H1 (cell line): Measurements from ENCODE around the gene DKK2. TPM values are rescaled to one million over a fixed set of nuclear protein-coding genes. Genes with fewer than 3 reads are reported as not detected.

ENCODE experiments used
- CTCF ChIA-PET: fragments of 300-600 bp; sonication (Branson Sonifier 250); formaldehyde crosslinking; loops from one replicate; lab custom pipeline; 2021; ENCODE audit not compliant: partially characterized antibody; lab: Charles Lee
- POLR2A ChIA-PET: fragments of 300-600 bp; sonication (Branson Sonifier 250); formaldehyde crosslinking; loops from one replicate; lab custom pipeline; 2021; ENCODE audit warnings: inconsistent platforms; ENCODE audit not compliant: partially characterized antibody; lab: Charles Lee
- DNase-seq, 2 experiments: peaks; one replicate each; pipeline versions ENCODE4 v3.0.0 to v3.0.0-alpha.2; 2010 to 2022; ENCODE audit warnings: low spot score in 2 of 2, low read depth in 1 of 2, mixed read lengths in 1 of 2
- FAIRE-seq: peaks from 2 replicates; lab custom pipeline; 2011; peaks lifted over from hg19 to GRCh38; lab: Jason Lieb, UNC
- H2AFZ ChIP-seq: 2 replicates; pipeline ENCODE4 v1.8.1; 2012; ENCODE audit warnings: low read length, inconsistent platforms
- H2AK5ac ChIP-seq: 2 replicates; pipeline ENCODE4 v1.6.1; 2013; ENCODE audit warnings: low read depth, low read length
- H2BK120ac ChIP-seq: replicated peaks from 2 replicates; pipeline ENCODE3; 2013; ENCODE audit warnings: low read depth, low read length, inconsistent platforms
- H2BK12ac ChIP-seq: 2 replicates; pipeline ENCODE4 v1.6.1; 2013; ENCODE audit warnings: low read depth, low read length
- H2BK15ac ChIP-seq: 2 replicates; pipeline ENCODE4 v1.6.1; 2013; ENCODE audit warnings: low read length
- H2BK20ac ChIP-seq: 2 replicates; pipeline ENCODE4 v1.6.1; 2013; ENCODE audit warnings: low read length
- H2BK5ac ChIP-seq: 2 replicates; pipeline ENCODE4 v1.6.1; 2013; ENCODE audit warnings: low read depth, low read length
- H3K14ac ChIP-seq: 2 replicates; pipeline ENCODE4 v1.6.1; 2013; ENCODE audit warnings: inconsistent platforms; ENCODE audit not compliant: insufficient read length
- H3K18ac ChIP-seq: 2 replicates; pipeline ENCODE4 v1.6.1; 2013; ENCODE audit warnings: low read length; ENCODE audit errors: extremely low read depth
- H3K23ac ChIP-seq: 2 replicates; pipeline ENCODE4 v1.6.1; 2013; ENCODE audit warnings: inconsistent platforms; ENCODE audit not compliant: insufficient read length
- H3K23me2 ChIP-seq: 2 replicates; pipeline ENCODE4 v1.6.1; 2013; ENCODE audit warnings: low read depth, low read length
- H3K27ac ChIP-seq: 2 replicates; pipeline ENCODE4 v1.6.1; 2011; ENCODE audit warnings: low read depth, low read length, inconsistent platforms
- H3K27me3 ChIP-seq, 4 experiments: replicated peaks in 1 of 4; 1 replicate in 1 of 4; 2 replicates in 3 of 4; pipeline versions ENCODE4 v1.6.1 to v1.8.1; 2011 to 2013; ENCODE audit warnings: low read length in 3 of 4, mild to moderate bottlenecking in 3 of 4, inconsistent platforms in 2 of 4, mixed read lengths in 2 of 4, moderate library complexity in 1 of 4; ENCODE audit not compliant: control insufficient read depth in 3 of 4, insufficient read depth in 3 of 4; ENCODE audit errors: extremely low read depth in 1 of 4
- H3K36me3 ChIP-seq, 4 experiments: 2 replicates each; pipeline versions ENCODE4 v1.6.1 to v1.8.1; 2011 to 2013; ENCODE audit warnings: mild to moderate bottlenecking in 4 of 4, low read length in 3 of 4, moderate library complexity in 2 of 4, control low read depth in 1 of 4, inconsistent platforms in 1 of 4; ENCODE audit not compliant: insufficient read depth in 4 of 4, control insufficient read depth in 2 of 4
- H3K4ac ChIP-seq: replicated peaks from 2 replicates; pipeline ENCODE3; 2013; ENCODE audit warnings: low read length, low read depth, mixed read lengths, inconsistent platforms; ENCODE audit not compliant: insufficient read length
- H3K4me1 ChIP-seq, 4 experiments: replicated peaks in 1 of 4; 1 replicate in 1 of 4; 2 replicates in 3 of 4; pipeline versions ENCODE4 v1.6.1 to v1.8.1; 2011 to 2013; ENCODE audit warnings: low read length in 3 of 4, inconsistent platforms in 2 of 4, mixed read lengths in 1 of 4; ENCODE audit not compliant: insufficient read depth in 4 of 4, control insufficient read depth in 3 of 4
- H3K4me2 ChIP-seq, 2 experiments: 2 replicates each; pipeline versions ENCODE4 v1.6.1 to v1.8.1; 2011 to 2013; ENCODE audit warnings: low read depth in 2 of 2, low read length in 2 of 2, control low read depth in 1 of 2, inconsistent platforms in 1 of 2, mild to moderate bottlenecking in 1 of 2; ENCODE audit not compliant: insufficient read depth in 1 of 2
- H3K4me3 ChIP-seq, 4 experiments: fragments of 200-600, 300-600 bp in 1 of 4; sonication (generic), shearing (Covaris generic), sonication (Bioruptor Twin) in 1 of 4; 2 replicates each; pipeline versions ENCODE4 v1.5.1 to v1.8.1; 2011 to 2016; ENCODE audit warnings: low read length in 4 of 4, low read depth in 3 of 4, control low read depth in 2 of 4, inconsistent platforms in 2 of 4, mild to moderate bottlenecking in 2 of 4, mixed read lengths in 1 of 4, moderate library complexity in 1 of 4; ENCODE audit not compliant: insufficient read depth in 2 of 4; ENCODE audit errors: extremely low read depth in 1 of 4
- H3K56ac ChIP-seq: replicated peaks from 2 replicates; pipeline ENCODE3; 2013; ENCODE audit warnings: low read depth, mild to moderate bottlenecking, mixed read lengths, low read length, inconsistent platforms; ENCODE audit not compliant: insufficient read length
- H3K79me1 ChIP-seq: 2 replicates; pipeline ENCODE4 v1.6.1; 2013; ENCODE audit warnings: low read depth, low read length, control low read depth
- H3K79me2 ChIP-seq, 2 experiments: 2 replicates each; pipeline versions ENCODE4 v1.6.1 to v1.8.1; 2012 to 2013; ENCODE audit warnings: low read length in 2 of 2, mild to moderate bottlenecking in 2 of 2, inconsistent platforms in 1 of 2; ENCODE audit not compliant: insufficient read depth in 2 of 2, control insufficient read depth in 1 of 2
- H3K9ac ChIP-seq, 4 experiments: replicated peaks in 1 of 4; 1 replicate in 1 of 4; 2 replicates in 3 of 4; pipeline versions ENCODE4 v1.6.1 to v1.8.1; 2011 to 2013; ENCODE audit warnings: low read depth in 3 of 4, low read length in 3 of 4, control low read depth in 2 of 4, mild to moderate bottlenecking in 2 of 4, moderate library complexity in 2 of 4, inconsistent platforms in 1 of 4; ENCODE audit errors: extremely low read depth in 1 of 4
- H3K9me3 ChIP-seq, 2 experiments: 2 replicates each; pipeline versions ENCODE4 v1.6.1 to v1.8.1; 2012 to 2013; ENCODE audit warnings: mild to moderate bottlenecking in 2 of 2, moderate library complexity in 2 of 2, control low read depth in 1 of 2, inconsistent platforms in 1 of 2, low read depth in 1 of 2, low read length in 1 of 2, mixed read lengths in 1 of 2; ENCODE audit not compliant: insufficient read depth in 2 of 2
- H4K20me1 ChIP-seq, 2 experiments: replicated peaks in 1 of 2; 2 replicates each; pipeline versions ENCODE3 to v1.8.1; 2011 to 2013; ENCODE audit warnings: inconsistent platforms in 2 of 2, low read length in 2 of 2, mild to moderate bottlenecking in 1 of 2; ENCODE audit not compliant: insufficient read depth in 2 of 2, control insufficient read depth in 1 of 2
- H4K5ac ChIP-seq: 2 replicates; pipeline ENCODE4 v1.6.1; 2013; ENCODE audit warnings: low read length, low read depth, mixed read lengths, inconsistent platforms; ENCODE audit not compliant: insufficient read length
- H4K8ac ChIP-seq: 2 replicates; pipeline ENCODE4 v1.8.0; 2013; ENCODE audit warnings: mild to moderate bottlenecking, moderate library complexity, low read length, inconsistent platforms; ENCODE audit not compliant: insufficient read depth; ENCODE audit errors: extremely low read depth
- H4K91ac ChIP-seq: replicated peaks from 2 replicates; pipeline ENCODE3; 2013; ENCODE audit warnings: low read length, mixed read lengths, inconsistent platforms; ENCODE audit not compliant: insufficient read length
- WGBS, 2 experiments: shearing (Covaris generic) in 1 of 2; methylation state at CpG; one replicate each; pipeline versions ENCODE4 v1.1.6 to v1.1.7; 2013 to 2015; ENCODE audit warnings: low lambda C conversion rate in 2 of 2, mixed read lengths in 2 of 2, inconsistent platforms in 1 of 2, low coverage in 1 of 2, missing lambda C conversion rate in 1 of 2; ENCODE audit not compliant: insufficient replicate concordance in 2 of 2, insufficient coverage in 1 of 2, insufficient read length in 1 of 2; ENCODE audit errors: extremely low coverage in 1 of 2, missing lambda C conversion rate in 1 of 2; 5-methylcytosine and 5-hydroxymethylcytosine counted together
- polyA plus RNA-seq, 7 experiments: library from polyadenylated mRNA; depleted of rRNA in 3 of 7; stranded (reverse) in 5 of 7; unstranded in 2 of 7; fragments of >200 nt in 5 of 7; fragments of 200-250 nt in 2 of 7; gene quantifications; 1 replicate in 5 of 7; 2 replicates in 1 of 7; 4 replicates in 1 of 7; pipeline versions ENCODE4 v1.2.1 to v1.2.3, GENCODE V29; 2011 to 2013; ENCODE audit warnings: missing spikeins in 2 of 7, mixed read lengths in 2 of 7
- total RNA-seq: library from RNA; stranded (reverse); fragmentation: NEBNext Ultra II Directional; extraction: Animal tissue kit (Norgen Biotek cat#: 25700); gene quantifications from 2 replicates; pipeline ENCODE4 v1.2.1, GENCODE V29; 2021

The DKK2 gene
- total and polyA plus RNA-seq, 2 of the 8 experiments (the other 6 are each of a cell fraction or from before 2014, with no cell fraction given) = 0.09 to 0.13 TPM

DNA sequence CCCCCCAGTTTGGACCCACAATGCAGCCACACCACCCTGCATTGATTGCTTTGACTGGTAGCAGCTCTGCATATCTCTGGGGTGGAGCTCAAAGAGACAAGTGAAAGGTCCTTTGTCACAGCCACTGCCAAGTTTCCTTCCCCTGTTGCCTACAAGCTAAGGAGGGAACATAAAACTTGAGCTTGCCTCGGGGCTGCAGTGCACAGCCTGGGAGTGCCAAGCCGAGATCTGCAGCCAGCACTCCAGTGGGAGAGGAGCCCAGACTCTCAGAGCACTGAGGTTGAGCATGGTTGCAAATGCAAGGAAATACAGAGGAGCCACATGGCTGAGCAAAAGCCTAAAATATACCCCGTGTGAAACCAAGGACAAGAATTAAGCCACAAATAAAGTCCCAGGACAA, 142.2 kb downstream of the DKK2 start:
- CTCF ChIA-PET = interaction anchor here (1.1 to 1.7 kb wide), 4 partner anchors 10 to 524 kb away, joined by 3 to 4 read pairs (median 4); no protein-coding TSS in a partner anchor
- POLR2A ChIA-PET = interaction anchor here (0.6 kb wide), 1 partner anchor 558 kb away, joined by 3 read pairs; no protein-coding TSS in a partner anchor
- Histone ChIP-seq H3K27me3 (no peaks in the 10 kb centered on the region), H2BK15ac (no peak overlapping the region), H3K9me3 (no peaks in the 10 kb centered on the region), H3K79me2 (no peaks in the 10 kb centered on the region), H3K9ac (no peak overlapping the region), H2AFZ (peak overlapping the region; percentile 76; the same call in 1 of the 2 replicates), H3K27ac (no peak overlapping the region), H4K91ac (no peak overlapping the region), H3K4ac (no peak overlapping the region), H3K14ac (no peak overlapping the region), H4K8ac (peak overlapping the region; percentile 57; the same call in 1 of the 2 replicates), H3K79me1 (no peaks in the 10 kb centered on the region), H3K56ac (no peak overlapping the region), H3K4me3 (no peak overlapping the region), H3K23me2 (no peaks in the 10 kb centered on the region), H3K18ac (no peak overlapping the region), H2BK12ac (no peak overlapping the region), H2AK5ac (no peak overlapping the region), H4K20me1 (no peaks in the 10 kb centered on the region), H4K5ac (no peak overlapping the region), H3K4me1 (no peaks in the 10 kb centered on the region), H2BK120ac (no peak overlapping the region), H3K23ac (no peak overlapping the region), H2BK5ac (no peak overlapping the region), H3K4me2 (no peak overlapping the region), H2BK20ac (no peak overlapping the region), H3K36me3 (no peaks in the 10 kb centered on the region)
- 95% methylated on average over 3 of the region's 3 CpGs; no CpG with 5 or more reads in 1 of the 2 experiments for WGBS, 2 experiments
- no peak for DNase-seq
- FAIRE-seq = no peak
